Neural crest cell (in vitro differentiated cells): ENCODE results near the gene DHRS12. TPM values are rescaled to one million over a fixed set of nuclear protein-coding genes. Genes with fewer than 3 reads are reported as not detected.

Experiments used
- DNase-seq: peaks from one replicate; pipeline ENCODE4 v3.0.0; 2021; ENCODE audit warnings: low read depth, mixed read lengths, low spot score
- H3K27ac Mint-ChIP-seq: one replicate; pipeline ENCODE4 v1.8.0; 2021; ENCODE audit warnings: mild to moderate bottlenecking, mixed read lengths; ENCODE audit not compliant: unreplicated experiment
- H3K27me3 Mint-ChIP-seq: 2 replicates; pipeline ENCODE4 v1.8.0; 2021; ENCODE audit warnings: low read depth, mild to moderate bottlenecking, mixed read lengths
- H3K36me3 Mint-ChIP-seq: 2 replicates; pipeline ENCODE4 v1.8.0; 2021; ENCODE audit warnings: low read depth, mild to moderate bottlenecking, mixed read lengths
- H3K4me1 Mint-ChIP-seq: 2 replicates; pipeline ENCODE4 v1.8.0; 2021; ENCODE audit warnings: mixed read lengths
- H3K4me3 Mint-ChIP-seq: one replicate; pipeline ENCODE4 v1.8.0; 2021; ENCODE audit warnings: mild to moderate bottlenecking, mixed read lengths
- H3K9me3 Mint-ChIP-seq: 2 replicates; pipeline ENCODE4 v1.8.0; 2021; ENCODE audit warnings: mixed read lengths
- CTCF ChIP-seq: fragments of 200-600 bp; sonication (generic); conservative IDR thresholded peaks from 2 replicates; pipeline ENCODE4 v1.5.0; 2021; ENCODE audit warnings: antibody characterized with exemption, mild to moderate bottlenecking
- total RNA-seq: library from RNA; stranded (reverse); gene quantifications from 2 replicates; pipeline ENCODE4 v1.2.1, GENCODE V29; 2021

The DHRS12 gene
- total RNA-seq, 1 donor from 2014 or later, result 9.3 TPM

- Mint-ChIP-seq H3K27ac (no peak overlapping the region), H3K36me3 (peaks cover 14% of the 10 kb centered on the region), H3K4me1 (peaks cover 11% of the 10 kb centered on the region), H3K27me3 (no peaks in the 10 kb centered on the region), H3K4me3 (no peak overlapping the region), H3K9me3 (peaks cover 2% of the 10 kb centered on the region)
- DNase-seq, result no peak
- TF ChIP-seq CTCF, result no peak
Measured at GRCh38 chr13:51740698-51741097, 63.3 kb downstream of the DHRS12 start.

GRCh38 chr13:51739027-51739764, 64.8 kb downstream of the DHRS12 start:
- Mint-ChIP-seq H3K4me3 (no peak overlapping the region), H3K27ac (peak overlapping the region; percentile 59), H3K9me3 (peaks cover 2% of the 10 kb centered on the region), H3K36me3 (peaks cover 12% of the 10 kb centered on the region), H3K27me3 (no peaks in the 10 kb centered on the region), H3K4me1 (peaks cover 11% of the 10 kb centered on the region)
- no peak for TF ChIP-seq CTCF
- DNase-seq, result no peak

- DNase-seq, result no peak
- TF ChIP-seq CTCF, result no peak
- Mint-ChIP-seq H3K27me3 (no peaks in the 10 kb centered on the region), H3K27ac (no peak overlapping the region), H3K36me3 (peaks cover 15% of the 10 kb centered on the region), H3K4me3 (no peak overlapping the region), H3K9me3 (peaks cover 2% of the 10 kb centered on the region), H3K4me1 (peaks cover 17% of the 10 kb centered on the region)
Measured at GRCh38 chr13:51738226-51738905, 65.6 kb downstream of the DHRS12 start.

GRCh38 chr13:51737609-51738008, 66.4 kb downstream of the DHRS12 start:
- Mint-ChIP-seq H3K27ac (no peak overlapping the region), H3K36me3 (peaks cover 15% of the 10 kb centered on the region), H3K27me3 (no peaks in the 10 kb centered on the region), H3K9me3 (peaks cover 2% of the 10 kb centered on the region), H3K4me1 (peaks cover 19% of the 10 kb centered on the region), H3K4me3 (no peak overlapping the region)
- no peak for TF ChIP-seq CTCF
- DNase-seq, result no peak

- Mint-ChIP-seq H3K4me1 (peaks cover 23% of the 10 kb centered on the region), H3K9me3 (peaks cover 2% of the 10 kb centered on the region), H3K27me3 (no peaks in the 10 kb centered on the region), H3K36me3 (peaks cover 11% of the 10 kb centered on the region), H3K4me3 (no peak overlapping the region), H3K27ac (no peak overlapping the region)
- no peak for DNase-seq
- TF ChIP-seq CTCF, result no peak
Measured at GRCh38 chr13:51734786-51735185, 69.2 kb downstream of the DHRS12 start.
